Measurements from ENCODE around the gene PELI1. TPM values are rescaled to one million over a fixed set of nuclear protein-coding genes. Genes with fewer than 3 reads are reported as not detected.

The PELI1 gene
- total RNA-seq, 4 donors from 2014 or later: 18.4 to 31.0 (median 24.6) TPM

DNA sequence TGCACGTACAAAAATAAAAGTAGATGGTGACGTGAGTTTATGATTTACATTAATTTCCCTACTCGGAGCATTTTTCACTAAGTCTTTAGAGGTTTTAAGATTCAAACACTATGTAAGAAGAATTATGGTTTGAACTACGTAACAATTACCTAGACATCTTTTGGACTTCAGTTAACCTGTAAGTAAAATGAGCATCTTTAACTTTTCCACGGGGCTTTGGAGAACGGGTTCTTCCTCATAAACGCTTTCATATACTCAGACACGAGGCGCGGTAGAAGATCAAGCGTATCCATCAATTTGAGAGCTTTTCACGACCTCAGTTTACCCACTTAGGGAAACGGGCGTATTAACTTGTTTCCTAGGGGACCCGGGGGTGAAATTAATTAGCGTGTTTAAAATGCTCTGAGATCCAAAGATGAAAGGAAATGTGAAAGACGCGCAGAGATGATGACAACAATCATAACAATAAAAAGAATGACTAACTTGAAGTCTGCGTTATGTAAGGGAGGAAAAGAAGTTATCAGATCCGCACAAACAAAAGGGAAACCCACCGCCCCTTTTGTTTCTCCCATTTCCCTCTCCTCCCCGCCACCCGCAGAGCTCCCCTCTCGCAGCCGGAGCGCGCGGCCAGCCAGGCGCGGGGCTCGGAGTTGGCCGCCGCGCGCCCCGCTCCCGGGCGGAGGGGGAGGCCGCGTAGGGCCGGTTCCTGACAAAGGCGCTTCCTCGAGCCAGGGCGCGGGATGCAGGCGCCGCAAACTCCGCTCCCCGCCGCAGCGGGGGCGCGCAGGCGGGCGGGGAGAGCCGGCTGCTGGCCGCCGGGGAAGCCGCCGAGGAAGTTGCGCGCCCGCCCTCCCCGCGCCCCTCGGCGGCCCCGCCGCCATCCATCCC lies 807 bp downstream of the PELI1 start:
- 0 to 1% methylated on average over 34 to 45 of the region's 69 CpGs for WGBS, 2 donors
- DNase-seq (ENCODE audit: low spot score in 2 of 2): no peak
- peak in 1 of 2 donors; percentile 39 for TF ChIP-seq EP300 (IDR thresholded peaks at IDR 0.05)
- TF ChIP-seq, protein P1, sequence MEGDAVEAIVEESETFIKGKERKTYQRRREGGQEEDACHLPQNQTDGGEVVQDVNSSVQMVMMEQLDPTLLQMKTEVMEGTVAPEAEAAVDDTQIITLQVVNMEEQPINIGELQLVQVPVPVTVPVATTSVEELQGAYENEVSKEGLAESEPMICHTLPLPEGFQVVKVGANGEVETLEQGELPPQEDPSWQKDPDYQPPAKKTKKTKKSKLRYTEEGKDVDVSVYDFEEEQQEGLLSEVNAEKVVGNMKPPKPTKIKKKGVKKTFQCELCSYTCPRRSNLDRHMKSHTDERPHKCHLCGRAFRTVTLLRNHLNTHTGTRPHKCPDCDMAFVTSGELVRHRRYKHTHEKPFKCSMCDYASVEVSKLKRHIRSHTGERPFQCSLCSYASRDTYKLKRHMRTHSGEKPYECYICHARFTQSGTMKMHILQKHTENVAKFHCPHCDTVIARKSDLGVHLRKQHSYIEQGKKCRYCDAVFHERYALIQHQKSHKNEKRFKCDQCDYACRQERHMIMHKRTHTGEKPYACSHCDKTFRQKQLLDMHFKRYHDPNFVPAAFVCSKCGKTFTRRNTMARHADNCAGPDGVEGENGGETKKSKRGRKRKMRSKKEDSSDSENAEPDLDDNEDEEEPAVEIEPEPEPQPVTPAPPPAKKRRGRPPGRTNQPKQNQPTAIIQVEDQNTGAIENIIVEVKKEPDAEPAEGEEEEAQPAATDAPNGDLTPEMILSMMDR (IDR thresholded peaks at IDR 0.05): no peak
- H3K4me3 ChIP-seq: peak overlapping the region; percentile 96 to 100 (median 96)
- H3K27me3 ChIP-seq: no peaks in the 10 kb centered on the region
- peak overlapping the region; percentile 94 to 100 (median 100) for H3K27ac ChIP-seq
- peaks cover 0 to 34% (median 27%) of the 10 kb centered on the region in 4 donors for H3K4me1 ChIP-seq
- H3K9me3 ChIP-seq: no peaks in the 10 kb centered on the region
- no peaks in the 10 kb centered on the region for H3K36me3 ChIP-seq

DNA sequence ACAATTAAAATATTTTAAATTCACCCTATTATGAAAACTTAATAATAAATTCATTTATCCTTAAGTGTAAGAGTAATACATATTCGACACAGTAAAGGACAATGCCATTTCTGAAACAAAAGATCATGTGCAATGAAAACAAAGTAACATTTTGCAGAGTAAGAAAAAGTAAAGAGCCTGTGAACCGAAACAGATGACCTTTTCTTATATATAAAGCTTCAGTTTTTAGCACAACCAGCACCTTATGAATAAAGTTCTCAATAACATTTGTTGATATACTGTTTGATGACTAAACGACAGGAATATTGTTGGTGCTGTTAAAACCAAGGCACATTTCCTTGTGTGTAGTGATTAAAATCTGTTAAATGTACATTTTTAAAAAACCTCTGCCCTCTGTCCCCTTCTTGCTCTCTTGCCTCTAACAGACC lies 1.5 kb downstream of the PELI1 start:
- TF ChIP-seq POLR2A (IDR thresholded peaks at IDR 0.05) (no peak), EP300 (IDR thresholded peaks at IDR 0.05) (peak in 1 of 2 donors; percentile 22)
- TF ChIP-seq, protein P1 (IDR thresholded peaks at IDR 0.05): no peak
- Histone ChIP-seq H3K36me3 (no peaks in the 10 kb centered on the region), H3K27ac (peak overlapping the region; percentile 94 to 100 (median 100)), H3K27me3 (no peaks in the 10 kb centered on the region), H3K4me3 (peak overlapping the region; percentile 96 to 100 (median 96)), H3K4me1 (peaks cover 0 to 41% (median 32%) of the 10 kb centered on the region in 4 donors), H3K9me3 (no peaks in the 10 kb centered on the region)
- WGBS, 2 donors: 2 to 5% methylated on average over 3 of the region's 3 CpGs
- no peak for DNase-seq (ENCODE audit: low spot score in 2 of 2)

DNA sequence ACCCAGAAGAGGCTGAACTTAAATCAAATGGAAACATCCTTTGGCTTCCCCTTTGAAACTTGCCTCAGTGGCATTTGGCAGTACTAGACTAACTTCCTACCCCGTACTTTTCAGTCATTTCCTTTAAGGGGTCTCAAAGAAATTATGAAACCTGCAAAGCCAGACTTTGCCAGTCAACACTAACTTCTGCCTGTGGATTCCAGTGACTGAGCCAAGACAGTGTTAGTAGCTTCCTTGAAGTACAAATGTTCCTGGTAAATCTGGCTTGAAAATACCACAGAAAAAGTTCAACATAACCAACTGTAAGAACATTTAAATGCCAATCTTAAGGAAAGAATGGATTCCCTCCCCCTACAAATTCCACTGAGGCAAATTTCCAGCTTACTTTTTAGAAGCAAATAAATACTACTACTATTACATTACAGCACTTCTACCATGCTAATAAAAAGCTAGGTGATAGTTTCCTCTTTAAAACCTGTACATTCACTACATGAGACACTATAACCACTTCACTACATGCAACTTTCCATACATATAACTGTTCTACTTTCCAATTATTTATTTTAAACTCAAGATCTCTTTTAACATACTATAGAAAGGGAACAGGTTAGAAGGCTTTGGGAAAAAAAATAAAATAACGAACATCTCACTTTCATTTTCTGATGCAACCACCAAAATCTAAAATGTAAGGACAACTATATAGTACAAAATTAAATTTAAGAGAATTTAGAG lies 2.4 kb downstream of the PELI1 start:
- no peaks in the 10 kb centered on the region for H3K27me3 ChIP-seq
- TF ChIP-seq EP300 (IDR thresholded peaks at IDR 0.05) (peak in 1 of 2 donors; percentile 55), POLR2A (IDR thresholded peaks at IDR 0.05) (no peak)
- peaks cover 0 to 50% (median 35%) of the 10 kb centered on the region in 4 donors for H3K4me1 ChIP-seq
- peak overlapping the region; percentile 94 to 100 (median 100) for H3K27ac ChIP-seq
- peak overlapping the region; percentile 96 to 100 (median 96) for H3K4me3 ChIP-seq
- DNase-seq (ENCODE audit: low spot score in 2 of 2): no peak
- no peaks in the 10 kb centered on the region for H3K36me3 ChIP-seq
- no peaks in the 10 kb centered on the region for H3K9me3 ChIP-seq
- 16 to 25% methylated on average over 2 of the region's 2 CpGs for WGBS, 2 donors

- Histone ChIP-seq H3K9me3 (no peaks in the 10 kb centered on the region), H3K27ac (peak overlapping the region in 2 of 4 donors; percentile 100), H3K36me3 (no peaks in the 10 kb centered on the region), H3K4me3 (peak overlapping the region in 1 of 4 donors; percentile 100), H3K4me1 (peaks cover 0 to 57% (median 36%) of the 10 kb centered on the region in 4 donors), H3K27me3 (no peaks in the 10 kb centered on the region)
- TF ChIP-seq, protein P1 (IDR thresholded peaks at IDR 0.05): no peak
- TF ChIP-seq POLR2A (IDR thresholded peaks at IDR 0.05) (no peak), EP300 (IDR thresholded peaks at IDR 0.05) (no peak)
- no peak for DNase-seq (ENCODE audit: low spot score in 2 of 2)
Measured at GRCh38 chr2:64140665-64141200, 3.5 kb downstream of the PELI1 start.

- H3K4me1 ChIP-seq: peaks cover 0 to 63% (median 37%) of the 10 kb centered on the region in 4 donors
Measured at GRCh38 chr2:64139956-64140355, 4.3 kb downstream of the PELI1 start.

More at GRCh38 chr2:64139956-64140355, 4.3 kb downstream of the PELI1 start:
- TF ChIP-seq POLR2A (IDR thresholded peaks at IDR 0.05) (no peak), EP300 (IDR thresholded peaks at IDR 0.05) (no peak)
- TF ChIP-seq, protein P1 (IDR thresholded peaks at IDR 0.05): no peak
- DNase-seq (ENCODE audit: low spot score in 2 of 2): no peak
- no peaks in the 10 kb centered on the region for H3K27me3 ChIP-seq
- H3K27ac ChIP-seq: peak overlapping the region in 3 of 4 donors; percentile 9 to 100 (median 100)
- peak overlapping the region in 1 of 4 donors; percentile 0 for H3K4me3 ChIP-seq
- no peaks in the 10 kb centered on the region for H3K36me3 ChIP-seq
- WGBS, 2 donors: 35 to 44% methylated on average over 2 of the region's 2 CpGs
- no peaks in the 10 kb centered on the region for H3K9me3 ChIP-seq
